Measurements from ENCODE around the gene VTI1B.
A peak's percentile ranks its signal among the peaks of the same experiment; 100 is the strongest.

Gene VTI1B

GRCh38 chr14:67599698-67600561 is 74.5 kb downstream of the VTI1B start, which contains the start of gene PIGH:
Gene PIGH, minus strand, starts transcription at chr14:67600268. Its CDS starts 65 bp downstream, at chr14:67600203.
- TF ChIP-seq CTCF (IDR thresholded peaks at IDR 0.05; ENCODE audit: insufficient read depth, low read length, poor library complexity, severe bottlenecking) (peak; percentile 47), EZH2phosphoT487 (conservative IDR thresholded peaks at IDR 0.05; ENCODE audit: low read length) (no peak)
- no peaks in the 10 kb centered on the region for H3K9me3 ChIP-seq (ENCODE audit: insufficient read depth, low read length)
- peak within 1 kb of the TSS; percentile 88 for H3K9ac ChIP-seq (ENCODE audit: low read length)
- H3F3A ChIP-seq (ENCODE audit: insufficient read depth) = no peaks in the 10 kb centered on the region
- no peaks in the 10 kb centered on the region for H3K36me3 ChIP-seq (ENCODE audit: low read length)
- H4K20me1 ChIP-seq (ENCODE audit: low read depth, low read length) = no peaks in the 10 kb centered on the region
- H3K27ac ChIP-seq (ENCODE audit: low read depth, low read length) = no peak within 1 kb of the TSS
- peaks cover 41% of the 10 kb centered on the region for H3K79me2 ChIP-seq (ENCODE audit: insufficient read depth, low read length)
- H3K27me3 ChIP-seq (ENCODE audit: low read length) = no peaks in the 10 kb centered on the region
- H3K4me2 ChIP-seq (ENCODE audit: low read depth, low read length, poor library complexity, severe bottlenecking) = peak within 1 kb of the TSS; percentile 71
- H3K9me2 ChIP-seq (replicated peaks; ENCODE audit: insufficient read depth, low read length) = no peaks in the 10 kb centered on the region
- peak within 1 kb of the TSS; percentile 93 for H3K4me3 ChIP-seq (ENCODE audit: insufficient read depth, low read length, poor library complexity, severe bottlenecking)
- H2AFZ ChIP-seq (ENCODE audit: low read depth, low read length, severe bottlenecking) = peak within 1 kb of the TSS; percentile 87
